Measurements from ENCODE around the gene VIPR2.
"Not testable (repeated sequence)": the region's sequence is repeated elsewhere in the genome, so short reads cannot be mapped to it uniquely, and the experiment has no call there.

Gene VIPR2

DNA sequence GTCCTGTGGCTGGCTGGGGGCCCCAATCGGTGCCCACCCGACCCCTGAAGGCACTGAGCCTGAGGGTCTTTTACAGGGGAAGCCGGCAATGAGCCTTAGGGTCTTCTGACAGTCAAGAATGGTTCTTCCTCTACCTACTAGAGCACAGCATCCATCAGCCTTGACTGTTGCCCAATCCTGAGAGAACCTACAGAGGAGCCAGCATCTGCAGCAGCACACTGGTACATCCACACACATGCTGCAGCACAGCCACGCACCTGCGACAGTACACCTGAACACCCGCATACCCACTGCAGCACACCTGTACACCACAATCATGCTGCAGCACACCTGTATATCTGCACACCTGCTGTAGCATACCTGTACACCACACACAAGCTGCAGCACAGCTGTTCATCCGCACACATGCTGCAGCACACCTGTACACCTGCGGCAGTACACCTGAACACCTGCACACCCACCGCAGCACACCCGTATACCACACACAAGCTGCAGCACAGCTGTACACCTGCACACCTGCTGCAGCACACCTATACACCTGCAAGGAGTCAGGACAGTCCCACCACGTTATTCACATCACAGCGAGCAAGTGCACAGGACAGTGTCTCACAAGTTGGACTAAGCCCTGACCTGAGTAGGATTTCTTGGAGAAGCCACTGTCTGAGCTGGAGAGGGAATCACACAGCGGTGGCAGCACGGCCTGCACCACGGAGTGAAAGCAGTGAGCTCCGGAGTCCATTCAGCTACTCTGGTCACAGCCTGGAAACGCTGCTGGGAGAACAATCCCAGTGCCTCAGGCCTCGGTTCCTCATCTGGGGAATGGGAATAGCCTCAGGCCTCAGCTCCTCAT is 56.4 kb downstream of the VIPR2 start:
- DNase-seq: no peak
- Histone ChIP-seq H3K9me3 (ENCODE audit: control extremely low read depth in 1 of 5, control insufficient read depth in 4 of 5, insufficient read depth in 2 of 5, low read depth in 1 of 5, low read length in 4 of 5) (no peaks in the 10 kb centered on the region), H3K4me3 (ENCODE audit: control insufficient read depth in 1 of 7, extremely low read depth in 1 of 7, insufficient read depth in 4 of 7, low read depth in 2 of 7, low read length in 6 of 7) (no peak overlapping the region), H3K27me3 (replicated peaks in 2 of 5; ENCODE audit: control insufficient read depth in 4 of 5, insufficient read depth in 5 of 5, low read length in 4 of 5) (peaks cover 0 to 3% (median 2%) of the 10 kb centered on the region in 5 experiments), H3K27ac (ENCODE audit: insufficient read depth in 1 of 2, low read depth in 1 of 2, low read length in 2 of 2, poor library complexity in 1 of 2, severe bottlenecking in 2 of 2) (no peak overlapping the region), H3K36me3 (ENCODE audit: control insufficient read depth in 4 of 4, insufficient read depth in 4 of 4, low read length in 3 of 4) (no peaks in the 10 kb centered on the region), H3K4me1 (ENCODE audit: control extremely low read depth in 1 of 4, control insufficient read depth in 4 of 4, insufficient read depth in 4 of 4, low read length in 3 of 4) (no peaks in the 10 kb centered on the region)
- ChIA-PET CTCF (no interaction called here), POLR2A (no interaction called here)
- 96% methylated on average over 11 of the region's 18 CpGs for WGBS (ENCODE audit: insufficient coverage)

DNA sequence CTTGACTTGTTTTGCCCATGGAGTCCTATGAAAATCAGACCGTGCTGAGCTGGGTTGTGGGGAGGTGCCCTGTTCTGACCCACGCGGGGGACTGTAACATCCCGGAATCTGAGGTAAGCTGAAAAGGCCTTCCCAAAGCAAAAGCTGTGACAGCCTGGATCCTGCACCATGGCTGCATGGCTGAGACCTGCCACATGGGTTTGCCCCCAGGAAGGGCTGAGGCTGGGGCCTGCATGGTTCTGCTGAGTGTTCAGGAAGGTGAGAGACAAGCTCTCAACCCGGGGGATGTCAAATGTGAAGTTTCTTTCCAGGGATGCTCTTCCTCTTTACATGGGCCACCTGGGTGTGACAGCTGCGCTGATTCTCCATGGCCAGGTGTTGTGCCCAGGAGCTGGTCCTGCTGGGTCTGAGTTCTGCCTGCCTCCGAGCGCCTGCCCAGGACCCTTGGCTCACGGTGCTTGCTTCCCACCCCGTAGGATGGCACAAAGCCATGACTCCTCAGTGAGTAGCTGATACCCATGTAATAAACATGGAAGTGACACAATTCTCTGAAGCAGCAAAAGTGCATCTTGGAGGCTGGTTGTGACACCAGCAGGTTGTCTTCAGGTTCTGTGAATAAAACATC is 58.3 kb downstream of the VIPR2 start:
- Histone ChIP-seq H3K4me3 (ENCODE audit: control insufficient read depth in 1 of 7, extremely low read depth in 1 of 7, insufficient read depth in 4 of 7, low read depth in 2 of 7, low read length in 6 of 7) (no peak overlapping the region), H3K27ac (ENCODE audit: insufficient read depth in 1 of 2, low read depth in 1 of 2, low read length in 2 of 2, poor library complexity in 1 of 2, severe bottlenecking in 2 of 2) (no peak overlapping the region), H3K9me3 (ENCODE audit: control extremely low read depth in 1 of 5, control insufficient read depth in 4 of 5, insufficient read depth in 2 of 5, low read depth in 1 of 5, low read length in 4 of 5) (no peaks in the 10 kb centered on the region), H3K36me3 (ENCODE audit: control insufficient read depth in 4 of 4, insufficient read depth in 4 of 4, low read length in 3 of 4) (no peaks in the 10 kb centered on the region), H3K4me1 (ENCODE audit: control extremely low read depth in 1 of 4, control insufficient read depth in 4 of 4, insufficient read depth in 4 of 4, low read length in 3 of 4) (no peaks in the 10 kb centered on the region), H3K27me3 (replicated peaks in 2 of 5; ENCODE audit: control insufficient read depth in 4 of 5, insufficient read depth in 5 of 5, low read length in 4 of 5) (peaks cover 0 to 3% (median 0%) of the 10 kb centered on the region in 5 experiments)
- ChIA-PET CTCF (no interaction called here), POLR2A (no interaction called here)
- no peak for DNase-seq
- 94% methylated on average over 9 of the region's 10 CpGs for WGBS (ENCODE audit: insufficient coverage)

DNA sequence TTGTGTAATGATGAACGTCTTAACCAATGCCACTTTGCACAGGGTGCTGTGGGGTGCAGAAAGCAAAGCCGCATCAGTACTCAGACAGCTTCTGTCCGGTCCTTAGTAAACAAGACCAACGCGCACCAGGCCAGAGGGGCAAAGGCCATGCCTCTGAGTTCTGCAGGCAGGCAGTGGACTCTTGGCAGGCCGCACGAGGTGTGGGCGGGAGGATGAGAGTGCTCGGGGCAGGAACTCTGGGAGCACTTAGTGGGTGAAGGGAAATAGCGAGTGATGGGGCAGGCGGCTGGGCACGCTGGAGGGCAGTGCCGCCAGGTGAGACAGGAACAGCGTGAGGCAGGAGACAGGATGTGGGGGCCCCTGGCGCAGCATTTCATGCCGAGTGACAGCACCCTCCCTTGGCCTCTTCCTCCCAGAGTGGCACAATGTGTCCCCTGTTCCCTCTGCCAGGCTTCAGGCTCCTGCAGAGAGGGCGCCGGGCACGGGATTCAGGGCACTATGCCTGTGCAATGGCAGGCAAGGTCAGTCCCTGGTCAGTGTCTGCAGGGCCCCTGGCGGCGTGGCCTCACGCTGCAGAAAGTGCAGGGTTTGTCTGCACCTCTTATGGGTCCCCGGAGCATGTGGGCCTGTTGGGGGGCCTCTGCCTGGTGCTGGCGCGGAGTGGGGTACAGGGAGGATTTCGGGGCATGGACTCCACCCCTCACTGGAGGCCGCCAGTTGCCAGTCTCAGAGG is 60.4 kb downstream of the VIPR2 start:
- CTCF ChIA-PET: no interaction called here
- no peak overlapping the region for H3K4me3 ChIP-seq (ENCODE audit: control insufficient read depth in 1 of 7, extremely low read depth in 1 of 7, insufficient read depth in 4 of 7, low read depth in 2 of 7, low read length in 6 of 7)

DNA sequence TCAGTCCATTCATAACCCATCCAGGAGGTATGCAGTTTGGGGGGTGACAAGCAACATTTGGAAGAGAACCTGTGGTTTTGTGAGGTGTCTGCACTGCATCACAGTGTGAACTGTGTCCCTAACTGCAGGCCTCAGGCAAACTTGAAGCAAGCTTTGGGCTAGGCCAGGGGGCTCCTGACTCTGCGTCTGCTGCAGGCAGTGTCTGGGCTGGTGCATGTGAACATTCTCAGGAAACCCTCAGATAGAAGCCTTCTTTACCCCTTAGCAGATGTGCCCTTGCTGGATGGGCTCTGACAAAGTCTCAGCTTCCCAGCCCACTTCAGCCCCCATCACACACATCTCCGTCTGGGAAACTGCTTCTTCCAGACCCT is 61.0 kb downstream of the VIPR2 start:
- DNase-seq: no peak
- H3K27ac ChIP-seq (ENCODE audit: insufficient read depth in 1 of 2, low read depth in 1 of 2, low read length in 2 of 2, poor library complexity in 1 of 2, severe bottlenecking in 2 of 2): no peak overlapping the region
- no peaks in the 10 kb centered on the region for H3K36me3 ChIP-seq (ENCODE audit: control insufficient read depth in 4 of 4, insufficient read depth in 4 of 4, low read length in 3 of 4)
- WGBS (ENCODE audit: insufficient coverage): 92% methylated on average over 2 of the region's 2 CpGs
- POLR2A ChIA-PET: no interaction called here
- CTCF ChIA-PET: no interaction called here
- H3K9me3 ChIP-seq (ENCODE audit: control extremely low read depth in 1 of 5, control insufficient read depth in 4 of 5, insufficient read depth in 2 of 5, low read depth in 1 of 5, low read length in 4 of 5): no peaks in the 10 kb centered on the region
- H3K27me3 ChIP-seq (replicated peaks in 2 of 5; ENCODE audit: control insufficient read depth in 4 of 5, insufficient read depth in 5 of 5, low read length in 4 of 5): peaks cover 0 to 3% (median 0%) of the 10 kb centered on the region in 5 experiments
- no peaks in the 10 kb centered on the region for H3K4me1 ChIP-seq (ENCODE audit: control extremely low read depth in 1 of 4, control insufficient read depth in 4 of 4, insufficient read depth in 4 of 4, low read length in 3 of 4)
- H3K4me3 ChIP-seq (ENCODE audit: control insufficient read depth in 1 of 7, extremely low read depth in 1 of 7, insufficient read depth in 4 of 7, low read depth in 2 of 7, low read length in 6 of 7): no peak overlapping the region

More for the DNA sequence above, 60.4 kb downstream of the VIPR2 start:
- 85% methylated on average over 25 of the region's 27 CpGs for WGBS (ENCODE audit: insufficient coverage)
- H3K27ac ChIP-seq (ENCODE audit: insufficient read depth in 1 of 2, low read depth in 1 of 2, low read length in 2 of 2, poor library complexity in 1 of 2, severe bottlenecking in 2 of 2): no peak overlapping the region
- POLR2A ChIA-PET: no interaction called here
- H3K27me3 ChIP-seq (replicated peaks in 2 of 5; ENCODE audit: control insufficient read depth in 4 of 5, insufficient read depth in 5 of 5, low read length in 4 of 5): peaks cover 0 to 3% (median 0%) of the 10 kb centered on the region in 5 experiments
- no peaks in the 10 kb centered on the region for H3K4me1 ChIP-seq (ENCODE audit: control extremely low read depth in 1 of 4, control insufficient read depth in 4 of 4, insufficient read depth in 4 of 4, low read length in 3 of 4)
- no peaks in the 10 kb centered on the region for H3K9me3 ChIP-seq (ENCODE audit: control extremely low read depth in 1 of 5, control insufficient read depth in 4 of 5, insufficient read depth in 2 of 5, low read depth in 1 of 5, low read length in 4 of 5)
- no peak for DNase-seq
- no peaks in the 10 kb centered on the region for H3K36me3 ChIP-seq (ENCODE audit: control insufficient read depth in 4 of 4, insufficient read depth in 4 of 4, low read length in 3 of 4)

DNA sequence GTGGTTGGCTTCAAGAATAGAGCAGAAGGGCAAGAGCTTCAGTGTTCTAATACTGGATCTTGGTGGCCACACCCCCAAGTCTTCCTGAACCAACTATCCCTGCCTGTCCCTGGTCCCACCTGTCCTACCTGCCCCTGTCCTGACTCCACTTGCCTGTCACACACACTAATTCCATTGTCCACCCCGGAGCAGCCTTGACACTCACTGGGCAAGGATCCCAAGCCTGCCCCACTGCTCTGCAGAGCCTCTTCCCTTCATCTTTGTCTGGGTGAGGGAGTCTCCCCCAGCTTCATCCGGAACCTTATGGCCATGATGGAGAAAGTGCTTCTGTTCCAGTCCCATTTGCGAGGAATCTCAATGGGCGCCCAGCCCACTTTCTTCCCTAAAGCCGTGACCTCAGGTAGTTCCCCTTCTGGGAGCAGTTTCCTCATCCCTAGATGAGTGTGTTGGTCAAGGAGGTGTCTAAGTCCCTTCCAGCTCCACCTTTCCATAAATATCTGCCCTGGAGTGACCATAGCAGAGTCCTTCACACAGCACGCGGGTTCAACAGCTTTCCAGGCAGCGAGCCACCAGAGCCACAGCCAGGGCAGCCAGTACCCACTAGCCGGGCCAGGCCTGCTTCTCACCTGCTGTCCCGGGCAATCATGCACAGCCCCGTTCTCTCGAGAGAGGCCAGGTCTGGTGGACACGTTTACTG is 61.5 kb downstream of the VIPR2 start:
- no peak for DNase-seq
- Histone ChIP-seq H3K9me3 (ENCODE audit: control extremely low read depth in 1 of 5, control insufficient read depth in 4 of 5, insufficient read depth in 2 of 5, low read depth in 1 of 5, low read length in 4 of 5) (no peaks in the 10 kb centered on the region), H3K4me3 (ENCODE audit: control insufficient read depth in 1 of 7, extremely low read depth in 1 of 7, insufficient read depth in 4 of 7, low read depth in 2 of 7, low read length in 6 of 7) (no peak overlapping the region), H3K27ac (ENCODE audit: insufficient read depth in 1 of 2, low read depth in 1 of 2, low read length in 2 of 2, poor library complexity in 1 of 2, severe bottlenecking in 2 of 2) (no peak overlapping the region), H3K36me3 (ENCODE audit: control insufficient read depth in 4 of 4, insufficient read depth in 4 of 4, low read length in 3 of 4) (no peaks in the 10 kb centered on the region), H3K27me3 (replicated peaks in 2 of 5; ENCODE audit: control insufficient read depth in 4 of 5, insufficient read depth in 5 of 5, low read length in 4 of 5) (peaks cover 0 to 3% (median 0%) of the 10 kb centered on the region in 5 experiments), H3K4me1 (ENCODE audit: control extremely low read depth in 1 of 4, control insufficient read depth in 4 of 4, insufficient read depth in 4 of 4, low read length in 3 of 4) (no peaks in the 10 kb centered on the region)
- WGBS (ENCODE audit: insufficient coverage): 95% methylated on average over 13 of the region's 13 CpGs
- ChIA-PET CTCF (no interaction called here), POLR2A (no interaction called here)

DNA sequence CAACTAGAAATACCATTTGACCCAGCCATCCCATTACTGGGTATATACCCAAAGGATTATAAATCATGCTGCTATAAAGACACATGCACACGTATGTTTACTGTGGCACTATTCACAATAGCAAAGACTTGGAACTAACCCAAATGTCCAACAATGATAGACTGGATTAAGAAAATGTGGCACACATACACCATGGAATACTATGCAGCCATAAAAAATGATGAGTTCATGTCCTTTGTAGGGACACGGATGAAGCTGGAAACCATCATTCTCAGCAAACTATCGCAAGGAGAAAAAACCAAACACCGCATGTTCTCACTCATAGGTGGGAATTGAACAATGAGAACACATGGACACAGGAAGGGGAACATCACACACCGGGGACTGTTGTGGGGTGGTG is 62.6 kb downstream of the VIPR2 start:
- H3K9me3 ChIP-seq (ENCODE audit: control extremely low read depth in 1 of 5, control insufficient read depth in 4 of 5, insufficient read depth in 2 of 5, low read depth in 1 of 5, low read length in 4 of 5); CTCF ChIA-PET; H3K4me1 ChIP-seq (ENCODE audit: control extremely low read depth in 1 of 4, control insufficient read depth in 4 of 4, insufficient read depth in 4 of 4, low read length in 3 of 4); POLR2A ChIA-PET; H3K27ac ChIP-seq (ENCODE audit: insufficient read depth in 1 of 2, low read depth in 1 of 2, low read length in 2 of 2, poor library complexity in 1 of 2, severe bottlenecking in 2 of 2); H3K4me3 ChIP-seq (ENCODE audit: control insufficient read depth in 1 of 7, extremely low read depth in 1 of 7, insufficient read depth in 4 of 7, low read depth in 2 of 7, low read length in 6 of 7); DNase-seq; H3K27me3 ChIP-seq (replicated peaks in 2 of 5; ENCODE audit: control insufficient read depth in 4 of 5, insufficient read depth in 5 of 5, low read length in 4 of 5); H3K36me3 ChIP-seq (ENCODE audit: control insufficient read depth in 4 of 4, insufficient read depth in 4 of 4, low read length in 3 of 4): not testable (repeated sequence)
- WGBS (ENCODE audit: insufficient coverage): no CpG with 5 or more reads among the region's 5 CpGs
